ENCODE results near the gene SLC2A10. TPM values are rescaled to one million over a fixed set of nuclear protein-coding genes. Genes with fewer than 3 reads are reported as not detected.
A peak's percentile ranks its signal among the peaks of the same experiment; 100 is the strongest.

Gene SLC2A10
- not detected for total RNA-seq

DNA sequence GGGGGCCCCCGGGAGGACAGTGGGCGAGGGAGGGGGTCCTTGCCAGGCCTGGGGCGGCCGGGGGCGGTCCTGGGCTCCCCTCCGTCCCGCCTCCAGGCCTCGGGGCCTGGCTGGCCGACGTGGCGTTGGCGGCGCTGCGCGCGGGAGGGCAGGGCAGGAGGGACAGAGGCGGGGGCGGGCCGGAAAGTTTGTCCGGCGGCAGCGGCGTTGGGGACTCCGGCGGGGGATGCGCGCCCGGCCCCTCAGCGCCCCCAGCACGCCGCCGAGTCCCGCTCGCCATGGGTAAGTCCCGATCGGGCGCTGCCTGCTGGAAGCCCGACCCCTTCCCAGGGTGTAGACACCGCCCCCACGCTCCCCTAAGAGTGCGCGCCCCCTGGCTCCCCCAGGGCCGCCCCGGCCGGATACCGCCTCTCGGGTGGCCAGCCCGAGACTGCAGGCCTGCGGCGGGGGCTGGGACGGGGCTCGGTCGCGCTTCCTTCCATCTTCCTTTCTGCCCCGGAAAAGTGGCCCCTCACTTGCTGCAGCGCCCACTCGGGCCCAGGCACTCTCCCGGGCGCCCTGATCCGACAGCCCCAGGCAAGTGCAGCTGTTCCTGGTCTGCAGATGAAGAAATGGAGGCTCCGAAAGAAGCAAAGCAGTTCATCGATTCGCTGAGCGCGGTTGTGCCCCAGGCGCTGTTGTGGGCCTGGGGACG lies at the start of gene SLC2A10:
Gene SLC2A10 (plus strand): TSS at position 191 of the 694 bp plus-strand sequence. CDS start 88 bp downstream, at position 279.
- Mint-ChIP-seq H3K27ac (peak within 1 kb of the TSS; percentile 54), H3K27me3 (peaks cover 51% of the 10 kb centered on the region), H3K4me3 (peak within 1 kb of the TSS; percentile 74), H3K36me3 (no peaks in the 10 kb centered on the region), H3K9me3 (peaks cover 5% of the 10 kb centered on the region), H3K4me1 (peaks cover 12% of the 10 kb centered on the region)
- POLR2A ChIA-PET = no interaction called here
- ATAC-seq (ENCODE audit: low read depth) (peak; percentile 42), DNase-seq (peak; percentile 49)

DNA sequence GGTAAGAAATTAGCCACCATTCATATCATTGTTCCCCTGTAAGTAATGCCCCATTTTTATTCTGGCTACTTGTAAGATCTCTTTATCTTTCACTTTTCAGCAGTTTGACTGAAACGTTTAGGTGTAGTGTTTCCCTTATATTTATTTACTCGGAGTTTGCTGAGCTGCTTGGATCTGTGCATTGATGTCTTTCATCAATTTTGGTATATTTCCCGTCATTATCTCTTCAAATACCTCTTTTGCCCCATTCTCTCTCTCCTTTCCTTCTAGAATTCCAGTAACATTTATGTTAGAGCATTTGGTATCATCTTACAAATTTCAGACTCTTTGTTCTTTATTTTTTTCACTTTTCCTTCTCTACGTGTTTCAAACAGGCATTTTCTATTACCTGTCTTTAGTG lies 49.0 kb upstream of the SLC2A10 start:
- Mint-ChIP-seq H3K4me3 (no peak overlapping the region), H3K36me3 (no peaks in the 10 kb centered on the region), H3K27me3 (peaks cover 4% of the 10 kb centered on the region), H3K9me3 (no peaks in the 10 kb centered on the region), H3K4me1 (no peaks in the 10 kb centered on the region), H3K27ac (no peak overlapping the region)
- POLR2A ChIA-PET = no interaction called here
- DNase-seq = no peak
- no peak for ATAC-seq (ENCODE audit: low read depth)

DNA sequence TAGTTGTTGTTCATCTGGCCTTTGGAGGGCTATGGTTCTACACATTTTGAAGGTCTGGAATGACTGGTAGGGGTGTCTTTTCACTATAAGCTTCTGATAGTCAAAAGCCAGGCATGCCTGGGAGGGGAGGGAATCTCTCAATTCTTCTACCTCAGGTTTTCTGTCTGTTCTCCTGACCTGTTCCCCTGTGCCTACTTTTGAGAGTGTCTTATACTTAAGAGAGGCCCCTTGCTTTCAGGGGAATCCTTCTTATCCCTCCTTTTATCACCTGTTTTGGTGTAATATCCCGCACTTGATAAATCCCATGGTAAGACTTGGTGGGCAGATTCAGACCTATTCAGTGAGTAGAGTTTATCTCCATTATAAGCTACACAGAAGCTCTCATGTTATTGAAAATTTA lies 47.8 kb upstream of the SLC2A10 start:
- DNase-seq = no peak
- Mint-ChIP-seq H3K36me3 (no peaks in the 10 kb centered on the region), H3K9me3 (no peaks in the 10 kb centered on the region), H3K27me3 (peaks cover 4% of the 10 kb centered on the region), H3K27ac (no peak overlapping the region), H3K4me1 (no peaks in the 10 kb centered on the region), H3K4me3 (no peak overlapping the region)
- POLR2A ChIA-PET = no interaction called here
- ATAC-seq (ENCODE audit: low read depth) = no peak

DNA sequence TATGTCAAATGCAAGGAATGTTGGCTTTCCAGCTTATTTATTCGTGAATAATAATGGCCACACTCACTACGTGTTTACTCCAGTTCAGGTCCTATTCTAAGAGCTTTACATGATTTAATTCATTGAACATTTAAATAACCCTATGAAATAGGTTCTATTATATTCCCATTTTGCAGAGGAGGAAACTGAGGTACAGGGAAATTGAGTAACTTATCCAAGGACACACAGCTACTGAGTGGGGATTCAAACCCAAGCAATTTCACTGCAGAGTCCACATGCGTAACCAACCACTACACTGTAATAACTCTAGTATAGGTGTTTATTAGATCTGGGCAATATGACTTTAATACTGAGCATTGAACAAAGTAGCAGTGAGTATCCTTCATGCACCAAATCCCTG lies 45.9 kb upstream of the SLC2A10 start:
- DNase-seq (no peak), ATAC-seq (ENCODE audit: low read depth) (no peak)
- POLR2A ChIA-PET = no interaction called here
- Mint-ChIP-seq H3K27ac (no peak overlapping the region), H3K36me3 (no peaks in the 10 kb centered on the region), H3K4me1 (no peaks in the 10 kb centered on the region), H3K9me3 (no peaks in the 10 kb centered on the region), H3K4me3 (no peak overlapping the region), H3K27me3 (peaks cover 4% of the 10 kb centered on the region)

DNA sequence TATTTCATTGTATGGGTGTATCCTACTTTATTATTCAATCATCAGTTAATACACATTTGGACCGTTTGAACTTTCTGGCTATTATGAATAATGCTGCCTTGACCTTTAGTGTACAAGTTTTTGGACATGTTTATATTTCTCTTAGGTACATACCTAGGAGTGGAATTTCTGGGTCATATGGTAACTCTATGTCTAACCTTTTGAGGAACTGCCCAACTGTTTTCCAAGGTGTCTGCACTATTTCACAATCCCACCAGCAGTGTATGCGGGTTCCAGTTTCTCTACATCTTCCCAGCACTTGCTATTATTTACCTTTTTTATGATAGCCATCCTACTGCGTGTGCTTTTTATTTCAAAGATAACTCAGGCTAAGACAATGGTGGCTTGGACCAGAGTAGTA lies 43.8 kb upstream of the SLC2A10 start:
- no peak for ATAC-seq (ENCODE audit: low read depth)
- H3K9me3 Mint-ChIP-seq = peaks cover 14% of the 10 kb centered on the region
- no peak for DNase-seq
- POLR2A ChIA-PET = no interaction called here
- H3K27me3 Mint-ChIP-seq = peaks cover 6% of the 10 kb centered on the region
- H3K4me3 Mint-ChIP-seq = no peak overlapping the region
- H3K36me3 Mint-ChIP-seq = no peaks in the 10 kb centered on the region
- H3K27ac Mint-ChIP-seq = no peak overlapping the region
- no peaks in the 10 kb centered on the region for H3K4me1 Mint-ChIP-seq

DNA sequence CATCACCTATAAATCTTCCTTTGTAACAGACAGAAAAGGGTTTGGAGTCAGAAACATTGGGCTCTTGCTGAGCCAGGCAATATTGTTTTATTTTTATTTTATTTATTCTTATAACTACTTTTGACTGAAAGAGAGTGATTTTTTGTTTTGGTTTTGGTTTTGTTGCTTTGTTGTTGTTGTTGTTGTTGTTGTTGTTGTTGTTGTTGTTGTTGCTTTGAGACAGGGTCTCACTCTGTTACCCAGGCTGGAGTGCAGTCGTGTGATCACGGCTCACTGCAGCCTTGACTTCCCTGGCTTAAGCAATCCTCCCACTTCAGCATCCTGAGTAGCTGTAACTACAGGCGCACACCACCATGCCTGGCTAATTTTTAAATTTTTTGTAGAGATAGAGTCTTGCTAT lies 43.1 kb upstream of the SLC2A10 start:
- ATAC-seq (ENCODE audit: low read depth) (no peak), DNase-seq (no peak)
- Mint-ChIP-seq H3K27ac (no peak overlapping the region), H3K27me3 (peaks cover 3% of the 10 kb centered on the region), H3K9me3 (peaks cover 18% of the 10 kb centered on the region), H3K4me1 (no peaks in the 10 kb centered on the region), H3K4me3 (no peak overlapping the region), H3K36me3 (no peaks in the 10 kb centered on the region)
- POLR2A ChIA-PET = interaction anchor here (0.7 kb wide), 1 partner anchor 47 kb away, joined by 4 read pairs; no protein-coding TSS in a partner anchor

DNA sequence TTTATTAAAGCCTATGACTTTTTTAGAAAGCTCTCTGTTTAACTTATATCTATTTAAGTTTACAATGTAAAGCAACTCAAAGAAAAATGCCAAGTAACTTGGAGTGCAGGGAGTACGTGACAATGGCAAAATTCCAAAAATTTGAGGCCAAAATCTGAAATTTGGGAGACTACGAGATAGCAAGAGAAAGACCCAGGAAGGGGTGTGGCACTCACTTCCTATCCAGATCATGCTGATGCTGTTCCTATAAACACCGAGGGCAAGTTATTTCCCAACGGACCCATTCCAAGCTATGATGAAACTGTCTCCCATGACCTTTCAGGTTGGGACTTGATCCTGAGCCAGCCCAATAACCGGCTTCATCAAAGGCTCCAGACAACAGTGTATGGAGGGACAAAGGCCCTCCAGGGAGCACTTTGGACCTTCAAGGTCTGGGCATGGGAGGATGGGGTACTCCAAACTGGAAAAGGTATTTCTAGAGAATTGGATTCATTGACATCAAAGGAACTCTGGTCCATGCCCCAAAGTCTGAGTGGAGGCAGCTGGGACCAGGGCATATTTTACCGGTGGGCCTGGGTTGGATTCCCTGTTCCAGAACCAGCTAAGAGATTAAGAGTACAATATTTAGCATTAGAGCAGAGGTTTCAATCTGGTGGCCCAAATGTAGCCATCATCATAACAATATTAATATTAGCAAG lies 42.5 kb upstream of the SLC2A10 start:
- no peak overlapping the region for H3K4me3 Mint-ChIP-seq
- no peaks in the 10 kb centered on the region for H3K4me1 Mint-ChIP-seq
- H3K27ac Mint-ChIP-seq = no peak overlapping the region
- H3K36me3 Mint-ChIP-seq = no peaks in the 10 kb centered on the region
- H3K27me3 Mint-ChIP-seq = peaks cover 3% of the 10 kb centered on the region
- POLR2A ChIA-PET = interaction anchor here (0.7 kb wide), 1 partner anchor 47 kb away, joined by 4 read pairs; no protein-coding TSS in a partner anchor
- DNase-seq = no peak
- no peak for ATAC-seq (ENCODE audit: low read depth)
- peaks cover 18% of the 10 kb centered on the region for H3K9me3 Mint-ChIP-seq

DNA sequence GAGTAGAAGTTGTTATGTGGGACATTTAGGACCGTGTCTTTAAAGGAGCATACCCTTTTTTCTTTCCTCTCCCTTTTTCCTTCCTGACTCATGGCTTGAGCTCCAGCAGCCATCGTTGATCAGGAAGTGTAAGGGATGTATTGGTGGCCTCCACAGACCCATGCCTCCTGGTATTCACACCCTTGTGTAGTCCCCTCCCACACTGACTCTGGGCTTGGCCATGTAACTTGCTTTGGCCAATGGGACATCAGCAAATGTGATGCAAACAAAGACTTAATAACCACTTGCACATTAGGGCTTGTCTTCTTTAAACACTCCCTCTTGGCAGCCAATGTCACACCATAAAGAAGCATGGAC lies 39.2 kb upstream of the SLC2A10 start:
- Mint-ChIP-seq H3K9me3 (peaks cover 21% of the 10 kb centered on the region), H3K4me3 (no peak overlapping the region), H3K4me1 (no peaks in the 10 kb centered on the region), H3K27ac (no peak overlapping the region), H3K36me3 (no peaks in the 10 kb centered on the region), H3K27me3 (peaks cover 3% of the 10 kb centered on the region)
- POLR2A ChIA-PET = no interaction called here
- ATAC-seq (ENCODE audit: low read depth) = no peak
- DNase-seq = no peak

DNA sequence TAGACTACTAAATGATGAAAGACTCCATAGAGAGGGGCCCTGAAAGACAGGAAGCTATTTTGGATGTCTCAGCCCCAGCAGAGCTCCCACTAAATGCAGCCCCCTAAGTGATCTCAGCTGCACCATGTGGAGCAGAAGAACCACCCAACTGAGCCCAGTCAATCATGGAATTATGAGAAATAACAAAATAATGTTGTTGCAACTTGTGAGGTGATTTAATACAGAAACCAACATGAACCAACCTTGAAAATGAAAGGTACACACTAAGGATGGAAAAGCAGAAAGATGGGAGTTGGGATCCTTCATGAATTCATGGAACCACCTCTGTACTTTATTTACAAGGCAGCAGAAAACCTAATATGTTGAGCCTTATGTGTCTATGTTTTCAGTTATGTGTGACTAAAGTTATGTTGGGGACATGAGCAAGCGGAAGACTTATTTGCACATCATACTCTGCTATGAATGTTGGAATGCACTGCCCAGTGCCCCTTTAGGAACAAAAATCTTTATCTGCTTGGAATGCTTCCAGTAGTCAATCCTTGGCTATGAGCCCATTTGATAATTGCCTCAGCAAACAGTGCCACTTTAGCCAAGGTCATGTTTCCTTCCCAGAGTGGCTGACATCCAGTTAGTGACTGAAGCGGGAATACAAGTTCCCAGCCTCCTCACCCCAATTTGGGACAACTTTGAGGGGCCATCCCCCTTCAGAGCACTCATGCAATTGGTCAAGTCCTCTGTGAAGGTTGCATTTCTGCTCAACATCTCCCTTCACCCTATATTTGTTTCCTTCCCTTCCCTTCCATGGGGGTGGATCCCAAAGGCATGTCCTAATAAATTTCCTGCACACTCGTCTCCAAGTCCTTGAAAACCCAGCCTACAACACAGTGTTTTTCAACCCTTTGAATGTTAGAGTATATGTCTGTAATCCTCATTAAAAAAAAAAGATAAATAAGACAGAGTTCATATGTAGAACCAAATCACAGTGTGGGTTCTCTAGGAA lies 38.6 kb upstream of the SLC2A10 start:
- H3K36me3 Mint-ChIP-seq = no peaks in the 10 kb centered on the region
- no peak for DNase-seq
- no peaks in the 10 kb centered on the region for H3K4me1 Mint-ChIP-seq
- no peak overlapping the region for H3K27ac Mint-ChIP-seq
- H3K4me3 Mint-ChIP-seq = no peak overlapping the region
- POLR2A ChIA-PET = no interaction called here
- H3K9me3 Mint-ChIP-seq = peaks cover 21% of the 10 kb centered on the region
- peaks cover 3% of the 10 kb centered on the region for H3K27me3 Mint-ChIP-seq
- ATAC-seq (ENCODE audit: low read depth) = no peak

DNA sequence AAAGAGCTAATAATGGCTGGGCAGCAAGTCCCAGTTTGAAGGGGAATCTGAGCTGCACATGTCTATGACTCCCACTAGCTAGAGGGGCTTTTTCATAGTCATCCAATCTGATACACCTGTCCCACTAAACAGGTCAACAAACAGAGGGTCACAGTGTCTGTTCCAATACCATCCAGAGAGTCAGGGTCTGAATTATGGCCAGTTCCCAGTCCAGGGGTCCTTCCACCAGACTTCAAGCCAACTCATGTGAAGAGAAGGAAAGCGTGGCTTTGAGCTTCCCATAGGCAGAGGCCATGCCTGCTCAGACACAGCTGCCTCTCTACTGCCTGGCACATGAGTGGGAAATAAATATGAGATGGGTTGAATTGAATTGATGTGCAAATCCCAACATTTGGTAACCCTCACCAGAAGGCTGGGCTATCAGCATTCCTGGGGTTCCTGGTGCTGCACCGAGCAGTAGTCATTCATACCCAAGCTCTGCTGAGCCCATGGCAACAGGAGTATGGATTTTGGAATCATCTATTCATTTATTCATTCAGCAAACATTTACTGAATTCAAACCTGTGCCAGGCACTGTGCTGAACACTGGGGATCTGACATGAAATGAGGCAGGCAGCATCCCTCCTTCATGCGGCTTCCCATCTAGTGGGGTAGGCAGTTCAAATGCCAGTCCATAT lies 37.4 kb upstream of the SLC2A10 start:
- no peak for DNase-seq
- no peak overlapping the region for H3K27ac Mint-ChIP-seq
- H3K4me1 Mint-ChIP-seq = no peaks in the 10 kb centered on the region
- POLR2A ChIA-PET = no interaction called here
- H3K36me3 Mint-ChIP-seq = no peaks in the 10 kb centered on the region
- H3K27me3 Mint-ChIP-seq = peaks cover 3% of the 10 kb centered on the region
- H3K9me3 Mint-ChIP-seq = peaks cover 21% of the 10 kb centered on the region
- no peak overlapping the region for H3K4me3 Mint-ChIP-seq
- ATAC-seq (ENCODE audit: low read depth) = no peak

DNA sequence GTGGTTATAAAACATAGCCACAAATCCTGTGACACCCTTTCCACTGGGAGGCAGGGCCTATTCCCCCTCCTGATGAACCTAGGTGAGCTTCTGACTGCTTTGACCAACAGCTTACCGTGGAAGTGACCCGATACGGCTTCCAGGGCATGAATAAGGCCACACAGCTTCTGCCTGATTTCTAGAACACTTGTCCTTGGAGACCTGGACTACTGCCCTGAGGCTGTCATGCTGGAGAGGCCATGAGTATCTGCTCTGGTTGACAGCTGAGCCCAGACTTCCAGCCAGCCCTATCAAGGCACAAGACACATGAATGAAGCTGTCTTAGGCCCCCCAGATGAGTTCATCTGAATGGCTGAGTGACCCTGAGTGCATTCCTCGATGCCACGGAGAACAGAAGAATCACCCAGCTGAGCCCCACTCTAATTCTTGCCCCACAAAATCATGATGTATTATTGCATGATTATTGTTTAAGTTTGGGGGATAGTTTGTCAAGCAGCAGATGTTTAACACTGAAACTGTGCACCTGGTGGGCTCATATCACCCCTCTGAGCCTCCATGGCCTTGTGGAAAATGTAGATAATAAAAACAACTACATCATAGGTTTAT lies 36.8 kb upstream of the SLC2A10 start:
- POLR2A ChIA-PET = no interaction called here
- Mint-ChIP-seq H3K27me3 (peaks cover 3% of the 10 kb centered on the region), H3K4me1 (no peaks in the 10 kb centered on the region), H3K9me3 (peaks cover 21% of the 10 kb centered on the region), H3K27ac (no peak overlapping the region), H3K36me3 (no peaks in the 10 kb centered on the region), H3K4me3 (no peak overlapping the region)
- no peak for ATAC-seq (ENCODE audit: low read depth)
- no peak for DNase-seq

DNA sequence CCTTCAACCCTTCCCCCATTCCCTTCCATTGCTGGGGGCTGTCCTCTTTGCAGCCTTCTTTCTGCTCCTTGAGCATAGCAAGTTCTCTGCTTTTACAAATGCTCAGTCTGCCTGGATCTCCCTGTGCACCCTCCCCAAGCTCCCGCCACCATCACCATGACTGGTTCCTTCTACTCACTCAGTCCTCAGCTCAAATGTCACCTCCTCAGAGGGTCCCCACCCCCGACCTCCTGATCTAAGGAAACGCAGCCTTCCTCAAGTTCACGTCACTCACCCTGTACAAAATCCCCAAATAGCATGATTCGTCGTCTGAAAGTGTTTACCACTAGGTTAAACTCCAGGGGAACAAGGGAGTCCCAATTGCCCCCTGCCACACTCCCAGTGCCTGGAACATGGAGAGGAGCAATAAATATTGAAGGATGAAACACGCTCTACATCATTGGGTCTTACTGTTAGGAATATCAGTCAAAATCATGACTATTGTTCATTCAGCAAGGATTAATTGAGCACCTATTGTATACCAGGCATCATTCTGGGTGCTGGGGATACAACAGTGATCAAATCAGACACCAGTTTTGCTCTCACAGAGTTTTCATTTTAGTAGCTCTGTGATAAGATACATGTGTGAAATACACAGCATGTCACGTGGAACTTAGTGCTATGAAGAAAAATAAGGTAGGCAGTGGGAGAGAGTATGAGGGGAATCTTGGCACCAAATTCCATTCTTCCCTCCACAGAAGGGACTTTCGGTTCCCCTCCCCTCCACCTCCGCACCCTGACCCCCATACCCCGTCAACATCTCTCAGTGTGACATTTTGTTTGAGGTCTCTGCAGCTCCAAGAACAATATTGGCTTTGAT lies 35.8 kb upstream of the SLC2A10 start:
- H3K27me3 Mint-ChIP-seq = peaks cover 3% of the 10 kb centered on the region
- H3K9me3 Mint-ChIP-seq = peaks cover 21% of the 10 kb centered on the region
- H3K4me1 Mint-ChIP-seq = no peaks in the 10 kb centered on the region
- peak overlapping the region; percentile 14 for H3K27ac Mint-ChIP-seq
- no peaks in the 10 kb centered on the region for H3K36me3 Mint-ChIP-seq
- no peak overlapping the region for H3K4me3 Mint-ChIP-seq
- POLR2A ChIA-PET = no interaction called here
- ATAC-seq (ENCODE audit: low read depth) = no peak
- DNase-seq = no peak

All from activated naive CD8-positive, alpha-beta T cell treated with anti-CD3 and anti-CD28 coated beads, Interleukin-2, amount 10 ng/mL, durations not matched to agents 7 days and 5 days (primary cell).